ENCODE data around the gene TOM1.

The TOM1 gene

GRCh38 chr22:35325209-35325608 is 25.5 kb downstream of the TOM1 start:
- no peak for DNase-seq

- DNase-seq, result no peak
Measured at GRCh38 chr22:35326854-35327562, 27.3 kb downstream of the TOM1 start.

DNA sequence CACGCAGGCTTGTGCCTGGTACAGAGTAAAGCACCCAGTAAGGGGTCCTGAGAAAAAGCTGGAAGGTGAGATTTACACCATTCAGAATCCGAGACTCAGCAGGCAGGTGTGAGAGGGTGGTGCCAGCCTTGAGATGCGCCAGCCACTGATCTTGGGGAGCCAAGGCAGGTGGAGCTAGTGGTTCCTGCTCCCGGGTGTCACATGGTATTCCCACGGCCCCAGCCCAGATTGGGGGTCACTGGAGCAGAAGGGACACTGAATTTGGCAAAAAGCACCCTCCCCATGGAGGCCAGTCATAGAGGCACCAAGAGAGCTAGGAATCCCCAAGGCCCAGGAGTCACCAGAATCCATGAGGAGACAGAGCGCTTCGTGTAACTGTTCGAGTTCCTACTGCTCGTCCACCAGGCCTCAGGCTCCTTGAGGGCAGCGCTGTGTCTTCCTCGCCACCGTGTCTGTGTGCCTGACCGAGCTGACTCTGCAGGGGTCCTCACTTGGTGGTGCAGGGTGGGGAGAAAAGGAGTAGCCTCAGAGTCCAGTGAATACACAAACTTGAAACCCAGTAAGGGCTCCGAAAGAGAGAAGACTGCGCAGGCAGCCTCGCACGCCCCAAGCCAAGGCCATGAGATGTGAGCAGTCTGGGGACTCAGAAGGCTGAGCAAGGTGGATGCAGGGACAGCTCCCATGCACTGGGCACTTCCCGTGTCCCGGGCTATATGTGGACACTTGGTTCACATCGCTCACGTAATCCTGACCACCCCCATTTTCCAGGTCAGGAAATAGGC is 28.2 kb downstream of the TOM1 start:
- no peak for DNase-seq

- no peak for DNase-seq
Measured at GRCh38 chr22:35328472-35328885, 28.8 kb downstream of the TOM1 start.

GRCh38 chr22:35329114-35329847 is 29.6 kb downstream of the TOM1 start:
- no peak for DNase-seq

- peak; percentile 71 for DNase-seq
Measured at GRCh38 chr22:35330258-35330861, 30.7 kb downstream of the TOM1 start.

- DNase-seq, result no peak
Measured at GRCh38 chr22:35332278-35332677, 32.6 kb downstream of the TOM1 start.

DNA sequence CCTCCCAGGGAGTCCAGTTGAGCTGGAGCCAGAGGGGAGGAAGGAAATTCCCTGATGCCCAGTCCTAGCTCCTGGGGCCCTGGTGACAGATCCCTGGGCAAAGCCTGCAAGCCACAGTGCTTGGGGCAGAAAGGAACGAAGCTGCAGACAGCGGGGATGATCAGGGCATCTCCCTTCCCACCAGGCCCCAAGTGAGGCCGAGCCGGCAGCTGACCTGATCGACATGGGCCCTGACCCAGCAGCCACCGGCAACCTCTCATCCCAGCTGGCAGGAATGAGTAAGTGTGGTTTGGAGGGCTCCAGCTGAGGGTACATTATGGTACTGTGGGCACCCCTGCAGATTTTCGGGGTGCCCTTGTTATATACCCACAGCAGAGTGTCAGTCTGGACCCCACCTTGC is 33.5 kb downstream of the TOM1 start:
- no peak for DNase-seq

DNA sequence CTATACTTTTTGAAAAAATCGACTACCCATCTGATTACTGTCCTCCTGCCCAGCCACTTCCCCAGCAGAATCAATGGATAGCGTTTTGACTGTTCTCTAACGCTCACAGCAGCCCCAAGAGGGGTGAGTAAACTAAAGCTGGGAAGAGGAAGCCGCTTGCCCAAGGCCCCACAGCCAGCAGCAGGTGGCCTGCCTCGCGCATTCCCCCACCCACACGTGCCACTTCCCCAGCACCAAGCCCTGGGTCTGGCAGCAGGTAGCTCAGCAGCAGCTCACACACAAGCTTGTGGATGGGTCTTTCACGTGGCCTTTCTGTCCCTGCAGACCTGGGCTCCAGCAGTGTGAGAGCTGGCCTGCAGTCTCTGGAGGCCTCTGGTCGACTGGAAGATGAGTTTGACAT is 34.3 kb downstream of the TOM1 start:
- no peak for DNase-seq

DNA sequence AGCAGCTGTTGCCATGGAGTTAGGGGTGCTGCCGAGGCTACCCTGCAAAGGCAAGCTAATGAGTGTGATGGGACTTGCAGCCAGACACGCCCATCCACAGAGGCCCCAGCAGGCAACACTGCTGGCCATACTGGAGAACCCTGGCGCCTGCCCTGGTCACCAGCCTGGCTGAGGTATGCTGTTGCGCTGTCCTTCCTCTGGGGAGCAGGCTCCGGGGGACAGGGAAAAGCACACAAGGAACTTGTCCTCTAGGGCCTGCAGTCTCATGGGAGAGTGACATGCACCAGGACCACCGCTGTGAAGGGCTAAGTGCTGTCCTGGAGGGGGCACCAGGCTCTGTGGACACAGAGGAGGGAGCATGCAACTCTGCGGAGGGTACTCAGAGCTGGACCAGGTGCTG is 35.8 kb downstream of the TOM1 start:
- no peak for DNase-seq

GRCh38 chr22:35335936-35336781 is 36.5 kb downstream of the TOM1 start:
- DNase-seq, result no peak

GRCh38 chr22:35337932-35338331 is 38.2 kb downstream of the TOM1 start:
- no peak for DNase-seq

DNA sequence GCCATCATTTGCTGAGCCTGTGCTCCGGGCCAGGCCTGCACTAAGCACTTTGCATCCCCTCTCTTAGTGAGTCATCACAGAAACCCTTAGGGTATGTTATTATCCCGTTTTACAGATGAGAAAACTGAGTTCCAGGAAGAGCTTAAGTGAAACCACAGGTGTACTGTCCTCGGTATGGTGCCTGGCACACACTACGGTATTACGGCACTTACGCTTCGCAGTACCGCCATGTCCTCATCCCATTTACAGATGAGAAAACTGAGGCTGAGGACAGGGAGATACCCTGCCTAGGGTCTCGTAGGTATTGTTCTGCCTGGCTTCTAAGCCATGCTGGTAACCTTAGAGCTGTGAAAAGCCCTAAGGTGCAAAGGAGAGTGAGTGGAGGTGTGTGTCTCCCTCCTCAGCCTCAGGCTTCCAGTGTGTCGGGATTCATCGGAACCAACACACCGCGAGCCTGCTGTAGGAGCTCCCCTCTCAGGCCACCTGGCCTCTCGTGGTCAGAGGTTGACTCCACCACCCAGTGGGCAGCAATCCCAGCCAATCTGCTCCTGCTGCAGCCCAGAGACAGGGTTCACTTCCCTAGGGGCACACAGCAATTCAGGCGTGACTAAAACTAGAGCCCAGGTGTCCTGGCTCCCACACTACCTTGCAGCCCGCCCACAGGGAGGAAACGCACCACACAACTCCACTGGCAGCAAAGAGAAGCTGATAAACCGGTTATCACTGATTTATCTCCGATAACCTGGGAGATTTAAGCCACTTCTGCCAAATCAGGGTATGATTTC is 41.6 kb downstream of the TOM1 start:
- DNase-seq, result no peak

- no peak for DNase-seq
Measured at GRCh38 chr22:35342390-35342789, 42.7 kb downstream of the TOM1 start.

- DNase-seq, result no peak
Measured at GRCh38 chr22:35343664-35344550, 44.2 kb downstream of the TOM1 start.

DNA sequence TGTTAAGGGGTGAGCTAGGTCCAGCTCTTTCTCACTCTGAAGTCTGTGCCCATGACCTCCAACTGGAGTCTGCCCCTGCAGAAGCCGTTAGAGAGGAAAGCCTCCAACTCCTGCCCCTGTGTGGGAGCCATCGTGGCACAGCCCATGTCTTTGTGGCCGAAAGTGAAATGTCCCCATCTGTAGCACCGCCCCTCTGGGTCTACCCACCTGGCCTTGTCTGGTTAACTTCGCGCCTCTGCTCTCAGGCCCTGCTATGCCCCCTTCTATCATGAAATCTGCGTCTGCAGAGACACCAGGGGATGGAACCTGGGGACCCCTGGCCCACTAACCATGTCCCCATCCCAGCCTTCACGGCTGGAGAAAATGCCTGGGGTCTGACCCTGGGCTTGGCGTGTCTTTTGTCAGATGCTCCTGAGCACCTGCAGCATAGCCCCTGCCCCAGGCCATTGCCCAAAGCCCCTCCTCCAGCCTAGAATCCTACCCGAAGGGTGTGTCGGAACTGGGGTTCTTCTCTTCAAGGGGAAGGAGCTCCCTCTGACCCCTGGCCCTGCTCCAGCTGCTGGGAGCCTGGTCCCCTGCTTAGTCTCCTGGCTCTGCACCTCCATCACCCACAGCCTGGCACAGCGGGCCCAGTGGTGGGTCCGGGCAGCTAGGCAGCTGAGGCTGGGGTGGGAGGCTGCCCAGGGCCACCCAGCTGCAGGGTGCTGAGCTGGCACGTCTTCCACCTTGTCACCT is 45.4 kb downstream of the TOM1 start:
- no peak for DNase-seq

DNA sequence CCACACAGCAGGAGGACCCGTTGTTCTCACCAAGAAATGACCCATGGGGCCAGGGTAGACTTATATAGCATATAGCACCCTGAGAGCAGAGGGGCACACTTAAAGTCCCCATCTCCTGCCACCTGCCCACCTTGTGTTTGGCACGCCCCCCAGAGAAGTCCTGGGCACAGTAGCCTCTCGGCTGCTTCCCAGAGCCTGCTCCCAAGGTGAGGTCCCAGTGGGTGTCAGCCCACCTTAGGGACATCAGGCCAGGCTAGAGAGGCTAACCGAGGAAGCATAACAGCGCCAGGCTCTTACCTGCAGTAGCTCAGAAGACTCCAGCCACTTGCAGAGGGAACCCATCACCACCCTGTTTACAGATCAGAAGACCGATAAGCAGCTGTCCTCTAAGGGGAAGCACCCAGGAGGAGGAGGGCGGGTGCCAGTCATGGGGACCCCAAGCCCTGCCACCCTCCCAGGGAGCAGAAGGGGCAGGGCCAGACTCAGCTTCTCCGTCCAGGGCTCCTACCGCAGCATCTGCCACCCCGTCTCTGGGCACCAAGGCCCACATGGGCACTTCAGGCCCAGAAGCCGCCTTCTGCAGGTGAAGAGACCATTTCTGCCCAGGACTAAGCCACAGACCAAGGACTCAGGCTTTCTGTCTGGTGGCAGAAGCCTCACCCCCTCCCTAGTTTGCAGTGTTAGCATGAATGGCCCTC is 46.3 kb downstream of the TOM1 start:
- DNase-seq, result no peak

- DNase-seq, result no peak
Measured at GRCh38 chr22:35346596-35347220, 47.0 kb downstream of the TOM1 start.

- no peak for DNase-seq
Measured at GRCh38 chr22:35347462-35347861, 47.8 kb downstream of the TOM1 start.

Data from CD4-positive, alpha-beta T cell treated with Interleukin-10 for 1 hour (primary cell).